HFFc6 (cell line): ENCODE measurements around the gene HDGFL3. TPM values are rescaled to one million over a fixed set of nuclear protein-coding genes. Genes with fewer than 3 reads are reported as not detected.
A peak's percentile ranks its signal among the peaks of the same experiment; 100 is the strongest.

Experiments
- DNase-seq: peaks from one replicate; pipeline ENCODE4 v3.0.0-alpha.2; 2018
- H3K27ac Mint-ChIP-seq: 2 replicates; pipeline ENCODE4 v1.8.0; 2020; ENCODE audit warnings: mild to moderate bottlenecking, mixed read lengths
- H3K27me3 Mint-ChIP-seq: 2 replicates; pipeline ENCODE4 v1.8.0; 2021; ENCODE audit warnings: mild to moderate bottlenecking, moderate library complexity, mixed read lengths; ENCODE audit not compliant: insufficient read depth
- H3K36me3 Mint-ChIP-seq: 2 replicates; pipeline ENCODE4 v1.8.0; 2021; ENCODE audit warnings: low read depth, mixed read lengths
- H3K4me1 Mint-ChIP-seq: 2 replicates; pipeline ENCODE4 v1.8.0; 2020; ENCODE audit warnings: low read depth, mixed read lengths
- H3K4me3 Mint-ChIP-seq: 2 replicates; pipeline ENCODE4 v1.8.0; 2020; ENCODE audit warnings: mild to moderate bottlenecking, moderate library complexity, mixed read lengths
- H3K9me3 Mint-ChIP-seq: 2 replicates; pipeline ENCODE4 v1.8.0; 2020; ENCODE audit warnings: mild to moderate bottlenecking, mixed read lengths
- CTCF ChIP-seq: fragments of 200-600 bp; sonication (generic); IDR thresholded peaks from 2 replicates; pipeline ENCODE4 v1.5.0; 2021; ENCODE audit warnings: antibody characterized with exemption, mild to moderate bottlenecking
- total RNA-seq, 6 experiments: library from RNA; stranded (reverse); fragmentation: NEBNext Ultra II Directional; extraction: Animal tissue kit (Norgen Biotek cat#: 25700); gene quantifications; 2 replicates in 1 of 6; 3 replicates in 5 of 6; pipeline ENCODE4 v1.2.3, GENCODE V29; 2021

The HDGFL3 gene
- total RNA-seq, 6 experiments from 2014 or later, result 40.3 to 64.6 (median 59.2) TPM

DNA sequence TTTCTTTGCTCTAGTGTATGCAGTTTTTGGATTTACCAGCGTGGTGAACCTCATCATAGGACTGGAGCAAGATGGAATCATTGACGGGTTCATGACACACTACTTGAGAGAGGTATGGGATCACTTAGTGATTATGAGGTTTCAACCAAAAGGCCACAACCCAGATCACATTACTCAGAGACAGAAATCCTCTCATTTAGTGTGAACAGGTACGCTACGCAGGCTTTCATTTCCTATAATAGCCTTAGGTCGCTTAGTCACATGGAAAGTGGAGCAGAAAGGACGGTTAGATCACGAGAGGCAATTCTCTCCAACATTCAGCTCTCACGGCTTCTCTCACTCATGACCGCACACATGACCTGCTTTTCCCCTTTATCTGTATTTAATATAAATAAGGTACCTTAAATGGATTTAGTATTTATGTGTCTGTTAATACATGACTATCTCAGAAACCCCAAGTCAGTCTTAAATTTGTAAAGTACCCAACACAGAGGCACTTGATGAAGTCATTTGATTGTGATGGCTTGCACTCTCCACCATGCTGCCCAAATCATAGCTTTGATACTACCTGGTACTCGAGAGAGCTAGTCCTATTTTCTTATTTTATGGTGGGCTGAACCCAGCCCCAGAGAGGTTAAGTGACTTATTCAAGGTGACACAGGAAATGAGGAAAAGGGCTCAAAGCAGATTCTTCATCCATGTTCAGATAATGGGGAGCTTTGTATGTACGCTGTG is 91.6 kb downstream of the HDGFL3 start:
- Mint-ChIP-seq H3K27ac (no peak overlapping the region), H3K36me3 (peaks cover 5% of the 10 kb centered on the region; the same call in 1 of the 2 replicates), H3K9me3 (peaks cover 2% of the 10 kb centered on the region; the same call in 1 of the 2 replicates), H3K4me1 (peaks cover 23% of the 10 kb centered on the region), H3K4me3 (no peak overlapping the region), H3K27me3 (peaks cover 4% of the 10 kb centered on the region; the same call in 1 of the 2 replicates)
- no peak for DNase-seq
- TF ChIP-seq CTCF, result no peak

DNA sequence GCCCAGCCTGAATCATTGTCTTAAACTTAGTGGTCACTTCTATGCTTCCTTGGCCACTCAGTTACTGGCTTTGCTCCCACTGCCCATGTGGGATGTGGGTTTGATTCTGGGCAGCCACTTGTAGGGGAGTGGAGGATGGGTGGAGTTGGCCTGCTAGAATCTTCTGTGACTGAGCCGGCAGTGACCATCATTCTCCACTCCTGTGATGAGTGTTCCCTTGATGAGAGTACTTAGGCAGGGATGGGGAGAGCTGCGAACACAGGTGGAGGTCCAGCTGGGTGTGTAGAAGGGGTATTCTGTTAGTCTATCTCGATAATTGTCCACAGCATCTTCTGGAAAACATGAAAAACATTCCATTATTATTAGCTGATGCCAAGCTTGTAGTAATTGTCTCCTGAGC is 92.2 kb downstream of the HDGFL3 start:
- Mint-ChIP-seq H3K27me3 (peaks cover 6% of the 10 kb centered on the region; the same call in 1 of the 2 replicates), H3K36me3 (peaks cover 6% of the 10 kb centered on the region; the same call in 1 of the 2 replicates), H3K9me3 (peaks cover 3% of the 10 kb centered on the region; the same call in 1 of the 2 replicates), H3K4me3 (no peak overlapping the region), H3K27ac (no peak overlapping the region), H3K4me1 (peaks cover 23% of the 10 kb centered on the region)
- DNase-seq, result no peak
- TF ChIP-seq CTCF, result no peak

DNA sequence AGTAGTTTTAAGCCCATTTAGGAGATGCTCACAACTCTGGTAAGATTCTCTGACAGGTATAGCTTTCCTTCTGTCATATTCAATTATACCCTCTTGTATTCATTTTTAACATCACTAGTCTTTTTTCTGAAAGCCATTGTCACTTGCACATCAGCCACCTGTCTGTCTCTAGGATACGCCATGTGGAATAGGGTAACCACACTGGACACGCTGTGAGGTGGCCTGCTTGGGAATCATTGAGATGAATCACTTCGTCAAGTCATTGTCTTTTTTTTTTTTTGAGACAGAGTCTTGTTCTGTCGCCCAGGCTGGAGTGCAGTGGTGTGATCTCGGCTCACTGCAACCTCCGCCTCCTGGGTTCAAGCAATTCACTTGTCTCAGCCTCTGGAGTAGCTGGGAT is 92.8 kb downstream of the HDGFL3 start:
- Mint-ChIP-seq H3K4me3 (no peak overlapping the region), H3K4me1 (peaks cover 23% of the 10 kb centered on the region), H3K27ac (no peak overlapping the region), H3K9me3 (peaks cover 3% of the 10 kb centered on the region; the same call in 1 of the 2 replicates), H3K27me3 (peaks cover 12% of the 10 kb centered on the region; the same call in 1 of the 2 replicates), H3K36me3 (peaks cover 6% of the 10 kb centered on the region; the same call in 1 of the 2 replicates)
- no peak for TF ChIP-seq CTCF
- no peak for DNase-seq

GRCh38 chr15:83113881-83114674 is 93.5 kb downstream of the HDGFL3 start:
- peaks cover 16% of the 10 kb centered on the region for H3K27me3 Mint-ChIP-seq
- H3K4me3 Mint-ChIP-seq, result no peak overlapping the region
- no peak for TF ChIP-seq CTCF
- H3K27ac Mint-ChIP-seq, result no peak overlapping the region
- no peak for DNase-seq
- H3K36me3 Mint-ChIP-seq, result peaks cover 6% of the 10 kb centered on the region; the same call in 1 of the 2 replicates
- H3K9me3 Mint-ChIP-seq, result peaks cover 3% of the 10 kb centered on the region; the same call in 1 of the 2 replicates
- peaks cover 23% of the 10 kb centered on the region for H3K4me1 Mint-ChIP-seq

DNA sequence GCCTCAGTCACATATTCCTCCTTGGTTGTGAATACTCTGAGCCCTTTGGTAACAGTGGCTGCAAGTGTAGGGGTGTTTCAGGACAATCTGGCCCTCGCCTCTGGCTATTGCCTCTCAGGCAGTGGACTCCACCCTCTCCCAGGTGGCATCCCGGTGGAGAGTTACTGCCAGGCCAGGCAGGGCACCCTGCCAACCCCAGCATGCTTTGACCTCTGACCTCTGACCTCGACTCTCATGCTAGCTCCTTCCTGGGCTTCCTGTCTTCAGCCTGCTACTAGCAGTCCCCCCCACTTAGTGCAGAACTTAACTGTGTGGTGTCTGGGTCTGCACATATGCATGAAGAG is 94.7 kb downstream of the HDGFL3 start:
- H3K27me3 Mint-ChIP-seq, result peaks cover 26% of the 10 kb centered on the region
- H3K36me3 Mint-ChIP-seq, result peaks cover 6% of the 10 kb centered on the region; the same call in 1 of the 2 replicates
- peak overlapping the region; percentile 36 for H3K27ac Mint-ChIP-seq
- TF ChIP-seq CTCF, result no peak
- peaks cover 3% of the 10 kb centered on the region; the same call in 1 of the 2 replicates for H3K9me3 Mint-ChIP-seq
- H3K4me1 Mint-ChIP-seq, result peaks cover 29% of the 10 kb centered on the region
- H3K4me3 Mint-ChIP-seq, result peak overlapping the region; percentile 58
- no peak for DNase-seq
